Liver (tissue), 9 donors: ENCODE measurements around the gene PHTF1. TPM values are rescaled to one million over a fixed set of nuclear protein-coding genes. Genes with fewer than 3 reads are reported as not detected.

Source experiments
- DNase-seq: peaks from one replicate; pipeline ENCODE4 v3.0.0-alpha.2; 2017; ENCODE audit warnings: low spot score
- H3K27ac ChIP-seq, 2 donors: one replicate each; pipeline ENCODE4 v1.7.0; 2013; ENCODE audit warnings: inconsistent platforms in 2 of 2, low read length in 2 of 2, control low read depth in 1 of 2, low read depth in 1 of 2, mild to moderate bottlenecking in 1 of 2
- H3K27me3 ChIP-seq, 4 donors: one replicate each; pipeline versions ENCODE4 v1.6.1 to v1.7.0; 2013; ENCODE audit warnings: low read length in 3 of 4, inconsistent platforms in 1 of 4, mild to moderate bottlenecking in 1 of 4, moderate library complexity in 1 of 4; ENCODE audit not compliant: control insufficient read depth in 4 of 4, insufficient read depth in 4 of 4
- H3K36me3 ChIP-seq, 4 donors: one replicate each; pipeline versions ENCODE4 v1.6.1 to v1.7.0; 2013; ENCODE audit warnings: low read length in 3 of 4, mild to moderate bottlenecking in 3 of 4, low read depth in 1 of 4, moderate library complexity in 1 of 4; ENCODE audit not compliant: control insufficient read depth in 4 of 4, insufficient read depth in 3 of 4
- H3K4me1 ChIP-seq, 4 donors: one replicate each; pipeline versions ENCODE4 v1.6.1 to v1.7.0; 2013; ENCODE audit warnings: low read length in 3 of 4, mild to moderate bottlenecking in 3 of 4, moderate library complexity in 1 of 4; ENCODE audit not compliant: control insufficient read depth in 4 of 4, insufficient read depth in 4 of 4
- H3K4me3 ChIP-seq, 3 donors: one replicate each; pipeline versions ENCODE4 v1.6.1 to v1.7.0; 2013; ENCODE audit warnings: low read length in 3 of 3, control low read depth in 1 of 3, low read depth in 1 of 3, mild to moderate bottlenecking in 1 of 3
- H3K9ac ChIP-seq, 2 donors: one replicate each; pipeline ENCODE4 v1.7.0; 2013; ENCODE audit warnings: low read length in 2 of 2, mild to moderate bottlenecking in 2 of 2, moderate library complexity in 2 of 2, control low read depth in 1 of 2, low read depth in 1 of 2
- H3K9me3 ChIP-seq, 4 donors: one replicate each; pipeline versions ENCODE4 v1.6.1 to v1.7.0; 2013; ENCODE audit warnings: low read length in 3 of 4; ENCODE audit not compliant: control insufficient read depth in 4 of 4
- ATF3 ChIP-seq: IDR thresholded peaks from 2 replicates; pipeline ENCODE4 v1.6.1; 2016; ENCODE audit warnings: antibody characterized with exemption
- EGR1 ChIP-seq, 2 donors: IDR thresholded peaks; 2 replicates each; pipeline ENCODE4 v1.6.1; 2016 to 2018; ENCODE audit warnings: antibody characterized with exemption in 2 of 2, low read depth in 2 of 2
- FOXA1 ChIP-seq: IDR thresholded peaks from 2 replicates; pipeline ENCODE4 v1.6.1; 2016; ENCODE audit warnings: antibody characterized with exemption
- FOXA2 ChIP-seq: IDR thresholded peaks from 2 replicates; pipeline ENCODE4 v1.6.1; 2016; ENCODE audit warnings: antibody characterized with exemption
- GABPA ChIP-seq, 2 donors: IDR thresholded peaks in 1 of 2; conservative IDR thresholded peaks in 1 of 2; 2 replicates each; pipeline ENCODE4 v1.6.1; 2016; ENCODE audit warnings: antibody characterized with exemption in 2 of 2, mild to moderate bottlenecking in 1 of 2, moderate library complexity in 1 of 2
- HNF4A ChIP-seq, 2 donors: conservative IDR thresholded peaks; 2 replicates each; pipeline ENCODE4 v1.6.1; 2016; ENCODE audit warnings: antibody characterized with exemption in 2 of 2, mild to moderate bottlenecking in 2 of 2
- HNF4G ChIP-seq: IDR thresholded peaks from 2 replicates; pipeline ENCODE4 v1.6.1; 2016; ENCODE audit warnings: antibody characterized with exemption
- JUND ChIP-seq, 2 donors: IDR thresholded peaks; 2 replicates each; pipeline ENCODE4 v1.6.1; 2016; ENCODE audit warnings: antibody characterized with exemption in 2 of 2
- MAX ChIP-seq: IDR thresholded peaks from 2 replicates; pipeline ENCODE4 v1.6.1; 2016; ENCODE audit warnings: antibody characterized with exemption
- NR2F2 ChIP-seq: IDR thresholded peaks from 2 replicates; pipeline ENCODE4 v1.6.1; 2016; ENCODE audit warnings: antibody characterized with exemption
- RAD21 ChIP-seq, 2 donors: IDR thresholded peaks; 2 replicates each; pipeline ENCODE4 v1.6.1; 2016; ENCODE audit warnings: antibody characterized with exemption in 2 of 2, mild to moderate bottlenecking in 2 of 2
- RXRA ChIP-seq, 2 donors: IDR thresholded peaks; 2 replicates each; pipeline ENCODE4 v1.6.1; 2017 to 2018; ENCODE audit warnings: antibody characterized with exemption in 2 of 2, mild to moderate bottlenecking in 1 of 2
- SP1 ChIP-seq: IDR thresholded peaks from 2 replicates; pipeline ENCODE4 v1.6.1; 2018; ENCODE audit warnings: antibody characterized with exemption, mild to moderate bottlenecking
- TAF1 ChIP-seq: conservative IDR thresholded peaks from 2 replicates; pipeline ENCODE4 v1.6.1; 2016; ENCODE audit warnings: antibody characterized with exemption, mild to moderate bottlenecking
- YY1 ChIP-seq: IDR thresholded peaks from 2 replicates; pipeline ENCODE4 v1.6.1; 2016; ENCODE audit warnings: antibody characterized with exemption, mild to moderate bottlenecking
- ZBTB33 ChIP-seq: IDR thresholded peaks from 2 replicates; pipeline ENCODE4 v1.6.1; 2016; ENCODE audit warnings: antibody characterized with exemption
- WGBS: extraction: QIAGEN DNeasy Blood & Tissue Kit; methylation state at CpG from one replicate; pipeline ENCODE4 v1.1.7; 2013; 5-methylcytosine and 5-hydroxymethylcytosine counted together
- polyA plus RNA-seq, 2 donors: library from polyadenylated mRNA; stranded (reverse) in 1 of 2; unstranded in 1 of 2; fragments of 200-250 nt in 1 of 2; fragments of >200 nt in 1 of 2; fragmentation: Nextera tagmentation in 1 of 2; extraction: Ambion mirVana in 1 of 2; gene quantifications; one replicate each; pipeline versions ENCODE4 v1.2.1 to v1.2.3, GENCODE V29; 2013 to 2015
- total RNA-seq, 2 donors: library from RNA; depleted of rRNA; stranded (reverse); fragments of >200 nt; gene quantifications; one replicate each; pipeline ENCODE4 v1.2.3, GENCODE V29; 2014
- TF ChIP-seq, protein P1 (sequence below): IDR thresholded peaks from 2 replicates; pipeline ENCODE4 v1.6.1; 2016; ENCODE audit warnings: antibody characterized with exemption, mild to moderate bottlenecking
- TF ChIP-seq, protein P2 (sequence below): fragments of 150-350 bp; IDR thresholded peaks from 2 replicates; pipeline ENCODE4 v1.5.1; 2017; ENCODE audit warnings: improper control_type of control experiment, low read depth, low read length; ENCODE audit not compliant: missing input control
- donor health status: healthy.
- donor health status: healthy.
- donor health status: healthy.
- donor health status: healthy.
- donor health status: healthy.

PHTF1 gene
- total and polyA plus RNA-seq, 4 donors: 3.2 to 14.0 (median 7.3) TPM

- WGBS: 94% methylated on average over 1 of the region's 1 CpG
- TF ChIP-seq RAD21 (IDR thresholded peaks at IDR 0.05): no peak
- no peak for TF ChIP-seq FOXA1
- TF ChIP-seq SP1: no peak
- TF ChIP-seq TAF1: no peak
- no peak for TF ChIP-seq JUND (IDR thresholded peaks at IDR 0.05)
- no peak for TF ChIP-seq RXRA (IDR thresholded peaks at IDR 0.05)
- no peak for TF ChIP-seq YY1
- no peak for TF ChIP-seq HNF4A (conservative IDR thresholded peaks at IDR 0.05)
- TF ChIP-seq, protein P1, sequence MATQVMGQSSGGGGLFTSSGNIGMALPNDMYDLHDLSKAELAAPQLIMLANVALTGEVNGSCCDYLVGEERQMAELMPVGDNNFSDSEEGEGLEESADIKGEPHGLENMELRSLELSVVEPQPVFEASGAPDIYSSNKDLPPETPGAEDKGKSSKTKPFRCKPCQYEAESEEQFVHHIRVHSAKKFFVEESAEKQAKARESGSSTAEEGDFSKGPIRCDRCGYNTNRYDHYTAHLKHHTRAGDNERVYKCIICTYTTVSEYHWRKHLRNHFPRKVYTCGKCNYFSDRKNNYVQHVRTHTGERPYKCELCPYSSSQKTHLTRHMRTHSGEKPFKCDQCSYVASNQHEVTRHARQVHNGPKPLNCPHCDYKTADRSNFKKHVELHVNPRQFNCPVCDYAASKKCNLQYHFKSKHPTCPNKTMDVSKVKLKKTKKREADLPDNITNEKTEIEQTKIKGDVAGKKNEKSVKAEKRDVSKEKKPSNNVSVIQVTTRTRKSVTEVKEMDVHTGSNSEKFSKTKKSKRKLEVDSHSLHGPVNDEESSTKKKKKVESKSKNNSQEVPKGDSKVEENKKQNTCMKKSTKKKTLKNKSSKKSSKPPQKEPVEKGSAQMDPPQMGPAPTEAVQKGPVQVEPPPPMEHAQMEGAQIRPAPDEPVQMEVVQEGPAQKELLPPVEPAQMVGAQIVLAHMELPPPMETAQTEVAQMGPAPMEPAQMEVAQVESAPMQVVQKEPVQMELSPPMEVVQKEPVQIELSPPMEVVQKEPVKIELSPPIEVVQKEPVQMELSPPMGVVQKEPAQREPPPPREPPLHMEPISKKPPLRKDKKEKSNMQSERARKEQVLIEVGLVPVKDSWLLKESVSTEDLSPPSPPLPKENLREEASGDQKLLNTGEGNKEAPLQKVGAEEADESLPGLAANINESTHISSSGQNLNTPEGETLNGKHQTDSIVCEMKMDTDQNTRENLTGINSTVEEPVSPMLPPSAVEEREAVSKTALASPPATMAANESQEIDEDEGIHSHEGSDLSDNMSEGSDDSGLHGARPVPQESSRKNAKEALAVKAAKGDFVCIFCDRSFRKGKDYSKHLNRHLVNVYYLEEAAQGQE: no peak
- TF ChIP-seq HNF4G: no peak
- TF ChIP-seq NR2F2: no peak
- TF ChIP-seq EGR1 (IDR thresholded peaks at IDR 0.05; ENCODE audit: low read depth in 2 of 2): no peak
- TF ChIP-seq, protein P2, sequence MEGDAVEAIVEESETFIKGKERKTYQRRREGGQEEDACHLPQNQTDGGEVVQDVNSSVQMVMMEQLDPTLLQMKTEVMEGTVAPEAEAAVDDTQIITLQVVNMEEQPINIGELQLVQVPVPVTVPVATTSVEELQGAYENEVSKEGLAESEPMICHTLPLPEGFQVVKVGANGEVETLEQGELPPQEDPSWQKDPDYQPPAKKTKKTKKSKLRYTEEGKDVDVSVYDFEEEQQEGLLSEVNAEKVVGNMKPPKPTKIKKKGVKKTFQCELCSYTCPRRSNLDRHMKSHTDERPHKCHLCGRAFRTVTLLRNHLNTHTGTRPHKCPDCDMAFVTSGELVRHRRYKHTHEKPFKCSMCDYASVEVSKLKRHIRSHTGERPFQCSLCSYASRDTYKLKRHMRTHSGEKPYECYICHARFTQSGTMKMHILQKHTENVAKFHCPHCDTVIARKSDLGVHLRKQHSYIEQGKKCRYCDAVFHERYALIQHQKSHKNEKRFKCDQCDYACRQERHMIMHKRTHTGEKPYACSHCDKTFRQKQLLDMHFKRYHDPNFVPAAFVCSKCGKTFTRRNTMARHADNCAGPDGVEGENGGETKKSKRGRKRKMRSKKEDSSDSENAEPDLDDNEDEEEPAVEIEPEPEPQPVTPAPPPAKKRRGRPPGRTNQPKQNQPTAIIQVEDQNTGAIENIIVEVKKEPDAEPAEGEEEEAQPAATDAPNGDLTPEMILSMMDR: no peak
- no peak for TF ChIP-seq GABPA (IDR thresholded peaks at IDR 0.05 in 1 of 2, conservative IDR thresholded peaks at IDR 0.05 in 1 of 2)
- TF ChIP-seq FOXA2: no peak
- TF ChIP-seq ZBTB33: no peak
- no peak for TF ChIP-seq MAX
- TF ChIP-seq ATF3: no peak
Observed at GRCh38 chr1:113674591-113674990, 84.7 kb downstream of the PHTF1 start.

More at GRCh38 chr1:113674591-113674990, 84.7 kb downstream of the PHTF1 start:
- Histone ChIP-seq H3K4me3 (no peak overlapping the region), H3K27me3 (no peaks in the 10 kb centered on the region), H3K4me1 (peaks cover 0 to 10% (median 10%) of the 10 kb centered on the region in 4 donors), H3K27ac (no peak overlapping the region), H3K9ac (no peak overlapping the region), H3K36me3 (peaks cover 3 to 24% (median 11%) of the 10 kb centered on the region in 4 donors), H3K9me3 (no peaks in the 10 kb centered on the region)
- no peak for DNase-seq
